ENCODE data around the gene ATP4A.

ATP4A gene

GRCh38 chr19:35549174-35549788, 14.2 kb downstream of the ATP4A start:
- DNase-seq = peak; percentile 75

GRCh38 chr19:35546532-35546931, 16.9 kb downstream of the ATP4A start:
- DNase-seq = no peak

GRCh38 chr19:35545855-35546381, 17.5 kb downstream of the ATP4A start:
- DNase-seq = peak; percentile 89

GRCh38 chr19:35545001-35545854, 18.2 kb downstream of the ATP4A start, which contains the start of gene TMEM147:
TMEM147 (plus strand) TSS chr19:35545626; CDS start chr19:35545740, 114 bp downstream.
- DNase-seq = peak; percentile 94

- no peak for DNase-seq
These were observed 19.2 kb downstream of the ATP4A start for GRCh38 chr19:35544110-35544802.

DNA sequence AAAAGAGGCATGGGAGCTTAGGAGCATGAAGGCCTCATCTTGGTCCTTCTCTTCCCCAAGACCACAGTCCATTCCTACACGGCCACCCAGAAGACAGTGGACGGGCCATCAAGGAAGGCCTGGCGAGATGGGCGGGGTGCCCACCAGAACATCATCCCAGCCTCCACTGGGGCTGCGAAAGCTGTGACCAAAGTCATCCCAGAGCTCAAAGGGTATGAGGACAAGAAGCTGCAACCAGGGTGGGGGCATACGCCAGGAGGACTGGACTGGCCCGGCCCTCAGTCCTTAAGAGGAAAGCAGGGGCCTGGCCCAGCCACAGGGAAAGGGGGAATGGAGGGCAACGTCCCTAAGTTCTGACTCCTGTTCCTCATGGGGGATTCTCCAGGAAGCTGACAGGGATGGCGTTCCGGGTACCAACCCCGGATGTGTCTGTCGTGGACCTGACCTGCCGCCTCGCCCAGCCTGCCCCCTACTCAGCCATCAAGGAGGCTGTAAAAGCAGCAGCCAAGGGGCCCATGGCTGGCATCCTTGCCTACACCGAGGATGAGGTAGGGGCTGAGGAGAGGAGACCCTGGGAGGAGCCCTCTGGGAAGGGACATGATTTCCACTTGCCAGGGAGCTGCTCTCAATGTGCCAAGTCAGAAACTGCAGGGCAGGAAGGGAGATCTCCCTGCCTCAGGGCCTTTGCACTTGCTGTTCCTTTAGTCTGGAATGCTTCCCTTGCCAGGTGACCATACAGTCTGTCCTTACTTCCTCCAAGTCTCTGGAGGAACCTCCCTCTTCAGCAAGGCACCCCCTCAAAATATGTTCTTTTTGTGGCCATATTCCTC, 20.0 kb downstream of the ATP4A start:
- DNase-seq = no peak

GRCh38 chr19:35542209-35542608, 21.2 kb downstream of the ATP4A start:
- DNase-seq = no peak

- DNase-seq = no peak
These were observed 23.0 kb downstream of the ATP4A start for GRCh38 chr19:35540356-35540927.

- no peak for DNase-seq
These were observed 23.6 kb downstream of the ATP4A start for GRCh38 chr19:35539850-35540249.

DNA sequence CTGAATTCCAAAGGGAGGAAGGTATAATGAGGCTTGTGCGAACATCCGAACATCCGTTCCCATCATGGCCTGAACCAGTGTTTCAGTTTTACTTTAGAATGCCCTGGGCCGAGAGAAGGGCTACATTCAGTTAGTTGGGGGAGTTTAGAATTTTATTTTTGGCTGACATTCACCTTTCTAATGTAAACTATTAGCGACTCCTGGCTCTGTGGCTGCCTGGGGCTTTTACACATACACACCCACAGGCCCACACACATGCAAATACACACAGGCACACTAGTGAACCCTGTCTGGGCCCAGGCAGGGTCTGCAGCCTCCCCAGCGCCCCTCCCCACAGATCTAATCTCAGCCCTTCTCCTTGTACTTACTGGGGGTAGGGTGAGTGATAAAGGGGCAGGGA, 24.1 kb downstream of the ATP4A start:
- no peak for DNase-seq

DNA sequence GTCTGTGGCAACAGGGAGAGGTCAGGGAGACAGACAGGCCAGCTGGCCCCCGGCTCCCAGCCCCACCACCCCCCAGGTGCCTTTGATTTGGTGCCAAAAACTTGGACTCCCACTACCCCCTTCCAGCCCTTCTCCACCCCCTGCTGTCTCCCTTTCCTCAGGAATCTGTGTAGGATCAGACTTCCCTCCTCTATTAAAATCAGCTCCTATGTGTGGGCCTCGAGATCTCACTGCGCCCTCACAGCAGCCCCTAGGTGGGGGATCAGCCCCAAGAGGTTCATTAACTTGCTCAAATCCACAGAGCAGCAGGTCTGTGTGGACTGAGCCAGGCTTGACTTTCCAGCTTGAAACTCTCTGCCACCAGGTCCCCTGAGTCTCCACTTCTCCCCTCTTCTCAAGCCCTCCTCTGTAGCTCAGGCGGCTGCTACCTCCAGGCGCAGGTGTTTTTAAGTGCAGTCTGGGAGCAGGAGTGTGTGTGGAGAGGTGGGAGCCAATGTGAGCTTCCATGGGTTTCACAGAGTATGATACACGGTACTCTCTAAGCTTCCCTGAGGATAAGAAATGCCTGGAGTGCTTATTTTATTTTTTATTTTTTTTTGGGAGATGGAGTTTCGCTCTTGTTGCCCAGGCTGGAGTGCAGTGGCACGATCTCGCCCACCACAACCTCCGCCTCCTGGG, 28.5 kb downstream of the ATP4A start:
- DNase-seq = no peak

DNA sequence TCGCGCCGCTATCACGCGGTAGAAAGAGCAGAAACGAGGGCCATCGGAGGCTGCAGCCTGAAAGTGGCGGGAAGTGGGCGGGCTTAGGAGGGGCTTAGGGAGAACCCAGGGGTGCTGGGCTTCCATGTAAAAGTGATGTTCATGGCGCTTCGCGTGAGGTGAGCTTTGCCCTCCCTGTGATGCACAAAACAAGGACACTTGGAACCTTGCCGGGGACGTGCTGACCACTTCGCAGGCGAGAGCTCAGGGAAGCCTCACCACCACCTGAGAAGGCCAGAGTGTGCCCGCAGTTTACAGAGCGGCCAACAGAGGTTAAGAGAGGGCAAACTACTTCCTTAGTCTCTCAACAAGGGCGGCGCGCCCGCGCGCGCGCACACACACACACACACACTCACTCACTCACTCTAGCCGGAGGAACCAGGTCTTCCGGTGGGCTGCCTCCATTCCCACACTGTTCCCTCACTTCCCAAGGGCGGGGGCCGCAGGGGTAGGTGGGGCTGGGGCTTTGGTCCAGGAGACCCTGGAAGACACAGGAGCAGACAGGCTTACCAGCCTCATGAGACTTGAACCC, 29.6 kb downstream of the ATP4A start:
- peak; percentile 76 for DNase-seq

GRCh38 chr19:35533201-35533821, 30.1 kb downstream of the ATP4A start, which contains the start of gene GAPDHS:
GAPDHS (plus strand) TSS chr19:35533456; CDS start chr19:35533528, 72 bp downstream.
- no peak for DNase-seq

DNA sequence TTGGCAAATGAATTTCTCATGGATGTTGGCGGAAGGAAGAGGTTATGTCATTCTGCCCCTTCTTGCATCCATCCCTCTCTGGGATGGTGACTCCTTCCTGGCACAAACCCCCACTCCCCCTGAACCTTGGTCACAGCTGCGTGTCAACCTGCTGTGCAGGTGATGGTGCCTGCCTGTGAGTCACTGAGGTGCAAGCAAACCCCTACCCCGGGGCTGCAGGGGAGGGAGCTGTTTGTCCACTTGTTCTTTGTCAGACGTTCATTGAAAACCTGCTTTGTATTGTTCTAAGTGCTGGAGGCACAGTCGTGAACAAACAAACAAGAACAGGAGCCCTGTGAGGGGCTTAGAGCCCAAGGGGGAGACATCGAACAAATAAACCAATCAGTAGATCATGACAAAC, 32.2 kb downstream of the ATP4A start:
- DNase-seq = no peak

DNA sequence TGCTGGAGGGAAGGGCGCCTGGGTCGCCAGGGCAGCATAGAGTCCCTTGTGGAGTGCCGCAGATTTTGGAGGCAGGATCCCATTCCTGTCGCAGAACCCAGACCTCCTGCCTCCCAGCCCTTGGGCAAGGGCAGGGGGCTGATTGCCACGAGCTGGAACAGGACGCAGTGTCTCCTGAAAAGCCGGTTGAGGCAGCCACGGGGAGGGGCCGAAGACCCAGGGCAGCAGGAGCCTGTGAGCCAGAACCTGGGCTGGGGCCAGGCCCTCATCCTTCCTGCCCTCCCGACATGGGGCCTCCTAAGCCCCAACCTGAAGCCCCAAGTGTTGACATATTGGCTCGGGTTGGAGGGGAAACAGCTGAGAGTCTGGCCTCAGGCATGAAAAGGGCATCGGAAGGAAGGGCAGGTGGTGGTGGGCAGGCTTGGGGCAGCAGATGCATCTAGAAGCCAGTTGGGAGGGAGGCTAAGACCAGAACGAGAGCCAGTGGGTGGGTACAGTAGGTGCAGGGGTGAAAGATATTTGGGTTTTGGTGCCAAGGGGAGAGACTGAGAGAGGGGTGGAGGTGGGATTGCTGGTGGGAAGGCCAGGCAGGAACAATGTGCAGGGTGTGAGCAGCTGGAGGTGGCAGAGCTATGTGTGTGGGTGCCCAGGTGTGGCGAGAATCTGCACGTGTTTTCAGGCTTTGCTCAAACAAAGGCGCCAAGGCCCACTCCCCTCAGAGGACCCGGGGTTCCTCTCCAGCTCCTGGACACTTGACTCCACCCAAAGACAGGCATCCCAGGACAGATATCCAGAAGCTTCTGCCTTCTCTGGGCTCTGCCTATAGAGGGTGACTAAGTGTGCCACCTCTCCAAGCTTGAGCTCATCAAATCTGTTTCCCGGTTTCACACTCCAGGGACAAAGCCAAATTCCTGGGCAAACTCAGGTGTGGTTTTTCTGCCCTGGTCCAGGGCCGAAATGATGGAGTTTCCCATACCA, 33.9 kb downstream of the ATP4A start:
- DNase-seq = no peak

DNA sequence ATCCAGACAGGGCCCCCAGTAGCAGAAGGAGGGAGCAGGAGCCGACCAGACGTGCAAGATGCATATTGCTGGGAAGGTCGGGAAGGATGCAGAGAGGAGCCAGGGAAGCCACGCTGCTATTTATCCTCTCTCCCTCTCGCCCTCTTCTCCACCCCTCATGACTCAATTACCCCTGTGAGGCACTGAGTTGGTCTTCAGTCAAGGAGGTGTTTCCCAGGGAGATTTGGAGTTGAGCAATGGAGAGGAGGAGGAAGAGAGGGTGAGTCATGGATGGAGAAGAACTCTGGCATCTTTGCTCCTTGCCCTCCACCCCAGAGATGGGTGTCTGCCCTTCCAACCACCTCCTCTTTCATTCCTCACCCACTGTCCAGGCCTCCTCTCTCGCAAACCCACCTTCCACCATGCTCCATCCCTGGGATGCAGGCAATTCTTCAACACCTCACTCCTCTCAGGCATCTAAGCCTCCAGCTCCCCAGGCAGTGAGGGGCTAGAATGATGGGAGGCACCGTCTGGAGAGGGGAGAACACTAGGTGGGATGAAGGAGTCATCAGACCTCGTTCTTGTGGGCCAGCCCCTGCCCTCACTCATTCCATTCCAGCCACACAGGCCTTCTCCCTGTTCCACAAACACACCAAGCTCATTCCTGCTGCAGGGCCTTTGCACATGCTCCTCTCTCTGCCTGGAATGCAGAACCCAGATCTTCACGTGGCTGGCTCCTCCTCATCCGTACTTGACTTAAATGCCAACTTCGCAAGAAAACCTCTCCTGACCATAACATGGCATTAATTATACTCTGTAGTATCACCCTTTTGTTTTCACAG, 35.0 kb downstream of the ATP4A start, which contains the start of gene SBSN:
Gene SBSN (minus strand): TSS at position 94 of the 821 bp plus-strand sequence. CDS start 30 bp downstream, at position 64.
- no peak for DNase-seq

GRCh38 chr19:35525873-35526272, 37.6 kb downstream of the ATP4A start:
- DNase-seq = no peak

- DNase-seq = no peak
These were observed 39.1 kb downstream of the ATP4A start for GRCh38 chr19:35524181-35524837.
